ENCODE results near the gene ARHGEF16. TPM values are rescaled to one million over a fixed set of nuclear protein-coding genes. Genes with fewer than 3 reads are reported as not detected.

The ARHGEF16 gene
- total RNA-seq, 2 donors from 2014 or later, result 47.7 to 64.7 TPM

DNA sequence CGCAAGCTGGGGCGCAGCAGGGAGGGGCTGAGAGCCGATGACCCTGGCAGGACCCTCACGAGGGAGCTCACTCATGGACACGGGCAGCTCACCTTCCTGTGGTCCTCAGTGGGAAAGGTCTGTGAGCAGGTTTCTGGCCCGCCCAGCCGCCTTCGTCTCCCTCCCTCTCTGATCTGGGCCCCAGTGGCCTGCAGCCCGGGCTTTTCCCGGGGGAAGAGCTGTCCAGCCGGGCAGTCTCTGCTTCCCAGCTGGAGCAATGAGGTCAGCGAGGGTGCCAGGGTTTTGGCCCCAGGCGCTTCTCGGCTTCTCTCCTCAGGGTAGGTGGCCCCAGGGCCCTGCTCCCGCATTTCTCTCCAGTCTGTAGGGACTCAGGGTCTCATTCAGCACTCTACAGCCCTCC is 22.2 kb upstream of the ARHGEF16 start:
- TF ChIP-seq, protein P1, sequence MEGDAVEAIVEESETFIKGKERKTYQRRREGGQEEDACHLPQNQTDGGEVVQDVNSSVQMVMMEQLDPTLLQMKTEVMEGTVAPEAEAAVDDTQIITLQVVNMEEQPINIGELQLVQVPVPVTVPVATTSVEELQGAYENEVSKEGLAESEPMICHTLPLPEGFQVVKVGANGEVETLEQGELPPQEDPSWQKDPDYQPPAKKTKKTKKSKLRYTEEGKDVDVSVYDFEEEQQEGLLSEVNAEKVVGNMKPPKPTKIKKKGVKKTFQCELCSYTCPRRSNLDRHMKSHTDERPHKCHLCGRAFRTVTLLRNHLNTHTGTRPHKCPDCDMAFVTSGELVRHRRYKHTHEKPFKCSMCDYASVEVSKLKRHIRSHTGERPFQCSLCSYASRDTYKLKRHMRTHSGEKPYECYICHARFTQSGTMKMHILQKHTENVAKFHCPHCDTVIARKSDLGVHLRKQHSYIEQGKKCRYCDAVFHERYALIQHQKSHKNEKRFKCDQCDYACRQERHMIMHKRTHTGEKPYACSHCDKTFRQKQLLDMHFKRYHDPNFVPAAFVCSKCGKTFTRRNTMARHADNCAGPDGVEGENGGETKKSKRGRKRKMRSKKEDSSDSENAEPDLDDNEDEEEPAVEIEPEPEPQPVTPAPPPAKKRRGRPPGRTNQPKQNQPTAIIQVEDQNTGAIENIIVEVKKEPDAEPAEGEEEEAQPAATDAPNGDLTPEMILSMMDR (conservative IDR thresholded peaks at IDR 0.05), result no peak
- no peak for DNase-seq
- Histone ChIP-seq H3K27me3 (ENCODE audit: control insufficient read depth, insufficient read depth, low read length, poor library complexity, severe bottlenecking) (no peaks in the 10 kb centered on the region), H3K36me3 (ENCODE audit: control insufficient read depth, insufficient read depth, low read length) (no peaks in the 10 kb centered on the region), H3K4me1 (ENCODE audit: control insufficient read depth, insufficient read depth, low read length) (no peaks in the 10 kb centered on the region), H3K4me3 (ENCODE audit: low read length) (no peak overlapping the region), H3K27ac (ENCODE audit: low read depth, low read length) (no peak overlapping the region), H3K9me3 (ENCODE audit: control insufficient read depth, low read length) (no peaks in the 10 kb centered on the region), H3K9ac (ENCODE audit: extremely low read depth, low read length, poor library complexity, severe bottlenecking) (no peak overlapping the region)
- WGBS, 2 experiments (ENCODE audit: insufficient coverage in 1 of 2, insufficient read length in 1 of 2), result 93 to 97% methylated on average over 10 to 15 of the region's 15 CpGs
- H3K4me1 Mint-ChIP-seq, result peaks cover 2% of the 10 kb centered on the region
- no peak overlapping the region for H3K27ac Mint-ChIP-seq
- H3K36me3 Mint-ChIP-seq (ENCODE audit: low read depth), result no peaks in the 10 kb centered on the region
- no peaks in the 10 kb centered on the region for H3K27me3 Mint-ChIP-seq (ENCODE audit: insufficient read depth)
- no peaks in the 10 kb centered on the region for H3K9me3 Mint-ChIP-seq
- no peak overlapping the region for H3K4me3 Mint-ChIP-seq

DNA sequence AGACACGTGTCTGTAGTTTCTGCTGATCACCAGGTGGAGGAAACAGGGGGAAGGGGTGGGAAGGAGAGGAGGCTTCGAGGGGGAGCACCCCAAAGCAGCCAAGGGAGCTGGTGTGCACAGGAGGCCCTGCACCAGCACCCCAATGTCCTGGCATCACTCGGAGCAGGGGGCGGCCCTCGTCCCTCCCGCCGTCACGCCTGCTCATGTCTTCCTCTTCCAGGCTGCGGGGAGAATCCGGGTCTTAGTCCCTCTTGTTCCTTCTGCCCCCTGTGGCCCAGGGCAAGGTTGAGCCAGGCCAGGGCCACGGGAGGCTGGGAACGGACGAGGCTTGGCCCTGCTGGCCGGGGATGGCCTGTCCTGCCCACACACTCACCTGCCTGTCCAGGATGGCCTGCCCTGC is 21.4 kb upstream of the ARHGEF16 start:
- H3K4me1 ChIP-seq (ENCODE audit: control insufficient read depth, insufficient read depth, low read length), result no peaks in the 10 kb centered on the region
- 89 to 97% methylated on average over 12 to 14 of the region's 14 CpGs for WGBS, 2 experiments (ENCODE audit: insufficient coverage in 1 of 2, insufficient read length in 1 of 2)
- DNase-seq, result no peak
- H3K27me3 Mint-ChIP-seq (ENCODE audit: insufficient read depth), result no peaks in the 10 kb centered on the region
- H3K4me3 Mint-ChIP-seq, result no peak overlapping the region
- H3K27ac Mint-ChIP-seq, result no peak overlapping the region
- no peak overlapping the region for H3K9ac ChIP-seq (ENCODE audit: extremely low read depth, low read length, poor library complexity, severe bottlenecking)
- H3K36me3 Mint-ChIP-seq (ENCODE audit: low read depth), result no peaks in the 10 kb centered on the region
- H3K4me1 Mint-ChIP-seq, result peaks cover 2% of the 10 kb centered on the region
- H3K4me3 ChIP-seq (ENCODE audit: low read length), result no peak overlapping the region
- H3K27ac ChIP-seq (ENCODE audit: low read depth, low read length), result no peak overlapping the region
- no peaks in the 10 kb centered on the region for H3K9me3 Mint-ChIP-seq
- H3K36me3 ChIP-seq (ENCODE audit: control insufficient read depth, insufficient read depth, low read length), result no peaks in the 10 kb centered on the region
- TF ChIP-seq, protein P1 (conservative IDR thresholded peaks at IDR 0.05), result no peak
- no peaks in the 10 kb centered on the region for H3K9me3 ChIP-seq (ENCODE audit: control insufficient read depth, low read length)
- no peaks in the 10 kb centered on the region for H3K27me3 ChIP-seq (ENCODE audit: control insufficient read depth, insufficient read depth, low read length, poor library complexity, severe bottlenecking)

DNA sequence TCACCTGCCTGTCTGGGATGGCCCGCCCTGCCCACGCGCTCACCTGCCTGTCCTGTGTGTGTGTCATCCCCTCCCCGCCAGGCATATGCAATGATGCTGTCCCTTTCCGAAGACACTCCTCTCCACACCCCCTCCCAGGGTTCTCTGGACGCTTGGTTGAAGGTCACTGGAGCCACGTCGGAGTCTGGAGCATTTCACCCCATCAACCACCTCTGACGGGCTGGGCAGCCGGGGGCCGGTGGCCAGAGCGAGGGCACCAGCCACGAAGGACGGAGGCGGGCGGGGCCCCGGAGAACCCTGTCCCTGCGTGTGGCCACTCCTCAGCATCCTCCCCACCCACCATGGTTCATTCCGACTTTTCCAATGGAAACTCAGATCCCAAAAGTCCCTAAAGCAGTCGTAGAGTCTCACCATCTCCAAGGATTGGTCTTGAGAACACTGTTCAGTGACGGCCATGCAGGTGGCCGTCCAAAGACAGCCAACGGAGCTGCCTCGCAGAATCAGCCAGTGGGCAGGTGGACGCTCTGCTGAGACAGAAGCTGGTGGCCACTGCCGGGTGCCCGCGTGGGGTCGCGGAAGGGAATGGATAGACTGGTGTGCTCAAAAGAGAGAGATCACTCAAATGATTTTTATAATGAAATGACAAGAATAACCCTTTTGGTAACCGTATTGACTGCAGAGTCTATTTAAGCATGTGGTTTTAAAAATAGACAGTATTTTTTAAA is 20.7 kb upstream of the ARHGEF16 start:
- Mint-ChIP-seq H3K27me3 (ENCODE audit: insufficient read depth) (no peaks in the 10 kb centered on the region), H3K36me3 (ENCODE audit: low read depth) (no peaks in the 10 kb centered on the region), H3K27ac (no peak overlapping the region), H3K4me1 (peaks cover under 1% of the 10 kb centered on the region), H3K9me3 (no peaks in the 10 kb centered on the region), H3K4me3 (no peak overlapping the region)
- Histone ChIP-seq H3K9ac (ENCODE audit: extremely low read depth, low read length, poor library complexity, severe bottlenecking) (no peak overlapping the region), H3K27ac (ENCODE audit: low read depth, low read length) (no peak overlapping the region), H3K27me3 (ENCODE audit: control insufficient read depth, insufficient read depth, low read length, poor library complexity, severe bottlenecking) (no peaks in the 10 kb centered on the region), H3K4me3 (ENCODE audit: low read length) (no peak overlapping the region), H3K36me3 (ENCODE audit: control insufficient read depth, insufficient read depth, low read length) (no peaks in the 10 kb centered on the region), H3K4me1 (ENCODE audit: control insufficient read depth, insufficient read depth, low read length) (no peaks in the 10 kb centered on the region), H3K9me3 (ENCODE audit: control insufficient read depth, low read length) (no peaks in the 10 kb centered on the region)
- no peak for DNase-seq
- WGBS, 2 experiments (ENCODE audit: insufficient coverage in 1 of 2, insufficient read length in 1 of 2), result 95 to 98% methylated on average over 13 to 31 of the region's 31 CpGs
- TF ChIP-seq, protein P1 (conservative IDR thresholded peaks at IDR 0.05), result no peak

Measured in endodermal cell (in vitro differentiated cells).